Subcutaneous adipose tissue (tissue), 4 donors: Measurements from ENCODE around the gene HSF2BP. TPM values are rescaled to one million over a fixed set of nuclear protein-coding genes. Genes with fewer than 3 reads are reported as not detected.

Experiments used
- total RNA-seq, 4 donors: library from RNA; depleted of rRNA; stranded (reverse); fragments of >200 nt; gene quantifications; one replicate each; pipeline ENCODE4 v1.1.0, GENCODE V29; 2016
- TF ChIP-seq, protein P1 (sequence below): fragments of 450-650 bp; IDR thresholded peaks from one replicate; pipeline ENCODE4 v1.5.1; 2016; ENCODE audit warnings: low read depth, mild to moderate bottlenecking, control low read depth, antibody characterized with exemption, moderate library complexity

The HSF2BP gene
- total RNA-seq, 4 donors from 2014 or later = 0.34 to 0.94 (median 0.44) TPM; not detected in 1

DNA sequence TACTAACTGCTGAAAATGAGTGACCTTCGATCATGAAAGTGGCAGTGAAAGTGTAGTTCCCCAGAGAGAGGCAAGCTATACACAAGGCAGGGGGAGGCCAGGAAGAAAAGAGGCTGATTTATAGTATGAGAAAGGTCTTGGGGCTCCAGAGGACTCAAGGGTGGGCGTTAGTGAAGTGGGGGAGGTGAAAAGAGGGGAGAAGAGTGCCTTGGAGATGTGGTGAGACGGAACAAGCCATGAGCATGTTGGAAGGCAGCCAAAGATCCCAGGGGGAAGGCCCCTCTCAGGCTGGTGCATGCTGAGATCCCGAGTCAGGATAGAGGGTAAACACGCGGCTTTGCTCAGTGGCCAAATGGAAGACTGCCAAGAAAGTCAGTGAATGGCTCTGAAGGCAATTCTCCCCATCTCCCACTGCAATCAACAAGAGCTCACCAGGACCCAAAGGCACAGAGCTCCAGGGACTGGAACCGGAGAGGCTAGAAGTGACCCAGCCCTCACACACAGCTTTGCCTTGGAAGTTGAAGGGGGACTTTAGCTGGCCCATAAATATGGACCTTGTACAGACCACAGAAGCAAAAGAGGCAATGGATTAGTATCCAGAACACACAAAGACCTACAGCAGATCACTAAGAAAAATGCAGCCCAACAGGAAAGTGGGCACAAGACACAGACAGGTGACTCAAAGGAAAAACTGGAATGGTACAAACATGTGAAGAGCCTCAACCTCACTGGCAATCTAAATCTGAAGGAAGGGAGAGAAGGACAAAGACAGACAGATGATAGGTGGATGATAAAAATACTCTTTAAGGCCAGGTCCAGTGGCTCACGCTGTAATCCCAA is 49.6 kb downstream of the HSF2BP start:
- TF ChIP-seq, protein P1, sequence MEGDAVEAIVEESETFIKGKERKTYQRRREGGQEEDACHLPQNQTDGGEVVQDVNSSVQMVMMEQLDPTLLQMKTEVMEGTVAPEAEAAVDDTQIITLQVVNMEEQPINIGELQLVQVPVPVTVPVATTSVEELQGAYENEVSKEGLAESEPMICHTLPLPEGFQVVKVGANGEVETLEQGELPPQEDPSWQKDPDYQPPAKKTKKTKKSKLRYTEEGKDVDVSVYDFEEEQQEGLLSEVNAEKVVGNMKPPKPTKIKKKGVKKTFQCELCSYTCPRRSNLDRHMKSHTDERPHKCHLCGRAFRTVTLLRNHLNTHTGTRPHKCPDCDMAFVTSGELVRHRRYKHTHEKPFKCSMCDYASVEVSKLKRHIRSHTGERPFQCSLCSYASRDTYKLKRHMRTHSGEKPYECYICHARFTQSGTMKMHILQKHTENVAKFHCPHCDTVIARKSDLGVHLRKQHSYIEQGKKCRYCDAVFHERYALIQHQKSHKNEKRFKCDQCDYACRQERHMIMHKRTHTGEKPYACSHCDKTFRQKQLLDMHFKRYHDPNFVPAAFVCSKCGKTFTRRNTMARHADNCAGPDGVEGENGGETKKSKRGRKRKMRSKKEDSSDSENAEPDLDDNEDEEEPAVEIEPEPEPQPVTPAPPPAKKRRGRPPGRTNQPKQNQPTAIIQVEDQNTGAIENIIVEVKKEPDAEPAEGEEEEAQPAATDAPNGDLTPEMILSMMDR = no peak

DNA sequence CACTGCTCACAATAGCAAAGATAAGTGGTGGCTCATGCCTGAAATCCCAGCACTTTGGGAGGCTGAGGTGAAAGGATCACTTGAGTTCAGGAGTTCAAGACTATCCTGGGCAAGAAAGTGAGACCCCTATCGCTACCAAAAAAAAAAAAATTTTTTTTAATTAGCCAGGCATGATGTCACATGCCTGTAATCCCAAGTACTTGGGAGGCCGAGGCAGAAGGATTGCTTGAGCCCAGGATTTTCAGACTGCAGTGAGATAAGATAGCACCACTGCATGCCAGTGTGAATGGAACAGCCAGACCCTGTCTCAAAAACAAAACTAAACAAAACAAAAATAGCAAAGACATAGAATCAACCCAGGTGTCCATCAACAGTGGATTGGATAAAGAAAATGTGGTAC is 50.6 kb downstream of the HSF2BP start:
- TF ChIP-seq, protein P1 = no peak

DNA sequence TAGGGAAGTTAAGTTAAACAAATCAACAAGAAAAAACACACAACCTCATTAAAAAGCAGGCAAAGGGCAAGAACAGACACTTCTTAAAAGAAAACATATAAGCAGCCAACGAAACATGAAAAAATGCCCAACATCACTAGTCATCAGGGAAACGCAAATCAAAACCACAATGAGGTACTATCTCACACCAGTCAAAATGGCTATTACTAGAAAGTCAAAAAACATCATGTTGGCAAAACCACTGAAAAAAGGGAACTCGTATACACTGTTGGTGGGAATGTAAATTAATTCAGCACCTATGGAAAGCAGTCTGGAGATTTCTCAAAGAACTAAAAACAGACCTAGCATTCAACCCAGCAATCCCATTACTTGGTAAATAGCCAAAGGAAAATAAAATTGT is 51.1 kb downstream of the HSF2BP start:
- TF ChIP-seq, protein P1 = no peak

DNA sequence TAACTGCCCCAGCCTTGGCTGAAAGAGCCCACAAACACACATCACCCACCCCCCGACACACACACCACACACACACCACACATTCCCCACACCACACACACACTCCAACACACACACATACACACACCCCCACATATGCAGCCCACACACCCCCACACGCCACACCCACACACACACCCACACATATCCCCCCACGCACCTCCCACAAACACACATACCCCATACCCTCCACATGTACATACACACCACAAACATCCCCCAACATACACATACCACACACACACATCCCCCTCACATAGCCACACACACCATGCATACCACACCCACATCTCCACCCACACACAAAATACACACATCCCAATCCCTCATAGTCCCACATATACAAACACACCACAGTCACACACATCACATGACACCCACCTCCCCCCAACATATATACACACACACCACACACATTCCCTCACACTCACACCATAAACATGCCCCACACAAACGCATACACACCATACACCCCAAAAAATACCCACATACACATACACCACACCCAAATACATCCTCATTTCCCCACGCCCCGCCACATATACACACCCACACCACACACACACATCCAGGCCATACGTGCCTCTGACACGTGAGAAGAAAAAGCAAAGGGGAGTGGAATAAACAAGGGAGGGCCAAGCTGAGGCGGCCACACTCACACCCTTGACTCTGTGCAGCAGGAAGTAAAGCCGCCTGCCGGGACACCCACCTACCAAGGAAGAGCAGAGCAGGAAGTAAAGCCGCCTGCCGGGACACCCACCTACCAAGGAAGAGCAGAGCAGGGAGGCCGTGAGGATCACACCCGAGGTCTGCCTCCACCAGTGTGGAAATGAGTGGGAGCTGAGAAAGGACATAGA is 53.7 kb downstream of the HSF2BP start:
- TF ChIP-seq, protein P1 = no peak

DNA sequence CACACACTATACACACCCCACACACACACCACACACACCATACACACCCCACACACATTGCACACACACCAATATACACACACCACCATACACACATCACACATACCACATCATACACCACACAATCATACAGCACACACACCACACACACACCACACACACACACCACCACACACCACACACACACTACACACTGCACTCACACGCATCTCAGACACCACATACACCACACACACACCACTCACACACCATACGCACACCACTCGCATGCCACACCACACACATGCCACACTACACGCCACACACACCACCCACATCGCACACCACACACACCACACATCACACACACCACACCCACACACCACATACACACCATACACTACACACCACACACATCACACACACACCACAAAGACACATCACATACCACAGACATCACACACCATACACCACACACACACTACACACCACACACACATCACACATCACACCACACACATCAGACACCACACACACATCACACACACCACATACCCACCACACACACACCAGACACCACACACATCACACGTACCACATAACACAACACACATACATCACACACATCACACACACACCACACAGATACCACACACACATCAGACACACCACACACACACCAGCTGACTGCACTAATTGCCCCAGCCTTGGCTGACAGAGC is 54.6 kb downstream of the HSF2BP start:
- TF ChIP-seq, protein P1 = no peak

DNA sequence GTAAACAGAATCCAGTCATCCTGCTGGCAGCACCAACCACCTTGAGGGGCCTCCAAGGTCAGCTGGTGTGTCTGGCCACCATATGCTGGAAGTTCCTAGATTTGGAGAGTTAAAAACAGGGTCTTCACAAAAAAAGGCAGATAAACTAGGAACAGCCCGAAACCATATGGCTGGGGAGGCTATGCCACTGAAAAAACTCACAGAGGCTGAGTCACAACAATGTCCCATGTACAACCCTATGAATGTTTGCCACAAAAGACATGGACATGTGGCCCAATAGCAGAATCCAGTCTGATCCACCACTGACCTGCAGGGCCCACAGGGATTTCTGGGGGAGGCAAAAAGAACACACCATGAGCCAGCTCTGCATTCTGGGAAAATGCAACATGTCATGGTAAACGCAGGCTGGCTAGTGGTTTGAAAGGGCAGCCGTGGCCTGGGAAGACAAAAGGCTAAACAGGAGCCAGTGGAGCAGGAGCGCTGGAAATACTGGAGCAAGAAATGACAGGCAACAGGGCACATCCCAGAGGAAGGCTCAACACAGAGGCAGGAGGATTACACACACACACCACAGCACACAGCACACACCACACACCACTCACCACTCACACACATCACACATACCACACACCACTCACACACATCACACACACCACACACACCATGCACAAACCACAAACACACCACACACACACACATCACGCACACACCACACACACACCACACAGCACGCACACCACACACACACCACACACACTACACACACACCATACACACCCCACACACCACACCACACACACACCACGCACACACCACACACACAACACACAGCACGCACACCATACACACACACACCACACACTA is 55.4 kb downstream of the HSF2BP start:
- TF ChIP-seq, protein P1 = no peak
